ENCODE data around the gene SLC39A11. TPM values are rescaled to one million over a fixed set of nuclear protein-coding genes. Genes with fewer than 3 reads are reported as not detected.

Gene SLC39A11
- total and polyA plus RNA-seq, 2 of the 13 experiments (the other 11 are each of a cell fraction or from before 2014, with no cell fraction given), result 17.2 to 31.5 TPM

GRCh38 chr17:73090396-73091202 lies 1.9 kb downstream of the SLC39A11 start (continued):
- TF ChIP-seq ZNF550 (CRISPR knock-in tag; IDR thresholded peaks at IDR 0.05; ENCODE audit: borderline replicate concordance), result 0 out of 2 replicates have a peak, but pooled peaks have one; percentile 81
- no peak for TF ChIP-seq MBD4 (IDR thresholded peaks at IDR 0.05; ENCODE audit: borderline replicate concordance, low read length)
- TF ChIP-seq REPIN1 (CRISPR knock-in tag; IDR thresholded peaks at IDR 0.05; ENCODE audit: borderline replicate concordance, low read depth), result peak; percentile 62; the same call in 1 of the 2 replicates
- no peak for TF ChIP-seq SETDB1 (CRISPR knock-in tag; IDR thresholded peaks at IDR 0.05; ENCODE audit: borderline replicate concordance)
- TF ChIP-seq ZNF792 (CRISPR knock-in tag; IDR thresholded peaks at IDR 0.05), result peak; percentile 64; the same call in 1 of the 2 replicates
- peak; percentile 69 for TF ChIP-seq ZNF644 (CRISPR knock-in tag; IDR thresholded peaks at IDR 0.05; ENCODE audit: low read depth)
- no peak for TF ChIP-seq PTBP1 (IDR thresholded peaks at IDR 0.05; ENCODE audit: low read depth, low read length, poor library complexity, severe bottlenecking)
- TF ChIP-seq RFX1 (IDR thresholded peaks at IDR 0.05), result no peak
- peak; percentile 47; the same call in 1 of the 2 replicates for TF ChIP-seq ETV5 (CRISPR knock-in tag; IDR thresholded peaks at IDR 0.05; ENCODE audit: borderline replicate concordance)
- no peak for TF ChIP-seq TEAD2 (CRISPR knock-in tag; IDR thresholded peaks at IDR 0.05)
- peak; percentile 51; the same call in 1 of the 2 replicates for TF ChIP-seq ZMYM2 (CRISPR knock-in tag; IDR thresholded peaks at IDR 0.05)
- peak; percentile 68; the same call in 1 of the 2 replicates for TF ChIP-seq ZNF335 (CRISPR knock-in tag; IDR thresholded peaks at IDR 0.05)
- peak; percentile 66; the same call in 1 of the 2 replicates for TF ChIP-seq TBX2 (CRISPR knock-in tag; IDR thresholded peaks at IDR 0.05; ENCODE audit: borderline replicate concordance)
- TF ChIP-seq DMTF1 (CRISPR knock-in tag; IDR thresholded peaks at IDR 0.05), result no peak
- no peak for TF ChIP-seq TRAFD1 (CRISPR knock-in tag; IDR thresholded peaks at IDR 0.05; ENCODE audit: borderline replicate concordance)
- TF ChIP-seq GMEB2 (CRISPR knock-in tag; IDR thresholded peaks at IDR 0.05; ENCODE audit: low read depth), result no peak
- no peak for TF ChIP-seq IRX3 (CRISPR knock-in tag; IDR thresholded peaks at IDR 0.05; ENCODE audit: borderline replicate concordance, low read depth)
- no peak for TF ChIP-seq NPAS2 (CRISPR knock-in tag; IDR thresholded peaks at IDR 0.05; ENCODE audit: borderline replicate concordance)
- TF ChIP-seq CREBL2 (CRISPR knock-in tag; IDR thresholded peaks at IDR 0.05; ENCODE audit: borderline replicate concordance), result no peak
- TF ChIP-seq MYC (CRISPR knock-in tag; IDR thresholded peaks at IDR 0.05; ENCODE audit: borderline replicate concordance), result peak; percentile 20; the same call in 1 of the 2 replicates
- TF ChIP-seq ZNF451 (CRISPR knock-in tag; IDR thresholded peaks at IDR 0.05), result no peak
- TF ChIP-seq PATZ1 (CRISPR knock-in tag; IDR thresholded peaks at IDR 0.05), result 0 out of 2 replicates have a peak, but pooled peaks have one; percentile 47

Data from HepG2 (cell line).